Stimulated activated CD4-positive, alpha-beta T cell treated with anti-CD3 and anti-CD28 coated beads, TNF-alpha, amount 100 ng/mL, for 4 hours (primary cell): ENCODE data around the gene SLC5A3.

ENCODE experiments used
- DNase-seq, 3 experiments: peaks; one replicate each; pipeline ENCODE4 v3.0.0-alpha.2; 2020; ENCODE audit warnings: low read depth in 3 of 3

The SLC5A3 gene

GRCh38 chr21:34100337-34100736 lies 27.0 kb downstream of the SLC5A3 start:
- no peak for DNase-seq

- DNase-seq, result no peak
Observed at GRCh38 chr21:34100790-34101189, 27.4 kb downstream of the SLC5A3 start.

DNA sequence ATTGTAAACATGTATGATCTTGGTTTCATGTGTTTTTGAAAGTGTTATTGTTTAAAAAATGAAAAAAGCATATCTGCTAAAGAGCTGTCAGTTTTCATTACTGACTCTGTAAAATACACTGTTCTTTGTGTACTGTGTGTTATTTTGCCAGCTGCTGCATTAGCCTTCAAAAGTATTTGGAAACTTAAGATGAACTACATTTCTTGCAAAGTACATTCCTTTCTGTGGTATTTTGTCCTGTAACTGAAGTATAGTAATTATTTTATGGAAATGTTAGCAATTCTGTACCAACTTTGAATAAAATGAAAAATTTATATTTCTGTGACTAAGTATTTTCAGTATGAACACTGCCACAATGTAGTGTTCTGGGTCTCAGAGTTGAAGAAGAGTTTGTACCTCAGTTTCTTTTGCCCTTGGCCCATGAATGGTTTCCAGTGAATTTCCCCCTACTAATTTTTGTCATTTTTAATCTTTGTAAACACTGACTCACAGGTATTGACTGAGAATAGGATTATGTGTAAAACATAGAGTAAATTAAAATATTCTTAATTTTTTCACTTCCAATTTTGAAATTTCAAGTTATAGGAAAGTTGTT lies 32.7 kb downstream of the SLC5A3 start:
- DNase-seq, result no peak

DNA sequence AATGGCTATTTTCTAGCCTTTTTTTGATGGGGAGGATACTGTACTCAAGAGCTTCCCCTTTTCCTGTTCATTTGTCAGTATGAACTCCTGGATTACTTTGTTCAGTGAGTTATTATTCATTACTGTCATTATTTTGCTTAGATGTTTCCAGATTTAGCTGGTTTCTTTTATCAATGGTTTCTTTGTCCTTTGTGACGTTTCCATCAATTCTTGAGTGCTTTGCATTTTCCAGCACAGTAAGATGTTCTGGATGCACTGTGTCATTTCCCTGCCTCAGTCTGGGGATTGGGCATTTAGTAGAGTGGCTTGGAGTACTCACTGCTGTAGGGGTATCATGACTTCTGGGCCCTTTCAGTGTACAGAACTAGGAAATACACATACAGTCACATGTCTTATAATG lies 34.2 kb downstream of the SLC5A3 start:
- DNase-seq, result no peak

DNA sequence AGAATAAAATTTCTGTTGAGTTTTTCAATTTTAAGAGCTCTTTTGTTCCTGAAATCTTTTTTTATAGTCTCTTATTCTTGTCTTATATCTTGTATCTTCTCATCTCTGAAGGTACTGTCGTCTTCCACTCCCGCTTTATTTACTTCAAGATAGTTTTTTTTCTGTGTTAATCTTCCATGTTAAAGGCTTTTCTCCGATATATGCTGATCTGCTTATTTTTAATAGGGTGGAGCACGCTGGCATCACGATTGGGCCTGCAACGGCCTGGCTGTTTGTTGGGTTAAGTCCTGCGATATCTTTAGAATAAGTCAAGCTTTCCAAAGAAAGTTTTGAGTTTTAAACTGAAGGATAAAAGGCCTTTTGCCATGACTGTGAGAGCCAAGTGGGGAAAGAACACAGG lies 35.7 kb downstream of the SLC5A3 start:
- DNase-seq, result no peak

DNA sequence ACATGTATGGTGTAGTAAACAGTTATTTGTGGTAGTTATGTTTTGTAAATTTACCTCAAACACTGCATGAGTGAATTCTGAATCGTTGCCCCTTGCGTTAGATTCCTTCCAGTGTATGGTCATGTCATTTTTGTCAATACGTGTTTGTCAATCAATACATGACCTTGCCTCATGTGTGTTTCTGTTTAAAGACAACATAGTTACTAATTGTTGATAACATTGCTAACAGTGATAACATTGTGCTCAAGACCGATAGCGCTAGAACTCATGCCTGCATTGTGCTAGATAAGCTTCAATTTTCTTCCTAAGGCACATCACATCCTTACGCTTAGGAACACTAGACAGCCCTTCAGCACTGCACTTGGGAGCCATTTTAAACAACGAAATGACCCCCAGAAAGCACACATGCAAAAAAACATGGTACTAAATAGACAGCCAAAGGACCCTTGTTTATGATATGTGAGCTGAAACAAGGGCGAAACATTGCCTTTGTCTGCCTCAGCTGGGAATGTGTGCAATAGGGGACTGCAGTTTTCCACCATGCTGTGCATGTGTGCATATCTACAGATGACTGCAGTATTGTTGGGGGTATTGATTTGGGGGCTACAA lies 37.3 kb downstream of the SLC5A3 start:
- no peak for DNase-seq

- DNase-seq, result no peak
Observed at GRCh38 chr21:34112316-34113033, 39.1 kb downstream of the SLC5A3 start.

- DNase-seq, result no peak
Observed at GRCh38 chr21:34113842-34114241, 40.5 kb downstream of the SLC5A3 start.

- no peak for DNase-seq
Observed at GRCh38 chr21:34115160-34115559, 41.8 kb downstream of the SLC5A3 start.

- DNase-seq, result no peak
Observed at GRCh38 chr21:34116569-34116968, 43.2 kb downstream of the SLC5A3 start.

DNA sequence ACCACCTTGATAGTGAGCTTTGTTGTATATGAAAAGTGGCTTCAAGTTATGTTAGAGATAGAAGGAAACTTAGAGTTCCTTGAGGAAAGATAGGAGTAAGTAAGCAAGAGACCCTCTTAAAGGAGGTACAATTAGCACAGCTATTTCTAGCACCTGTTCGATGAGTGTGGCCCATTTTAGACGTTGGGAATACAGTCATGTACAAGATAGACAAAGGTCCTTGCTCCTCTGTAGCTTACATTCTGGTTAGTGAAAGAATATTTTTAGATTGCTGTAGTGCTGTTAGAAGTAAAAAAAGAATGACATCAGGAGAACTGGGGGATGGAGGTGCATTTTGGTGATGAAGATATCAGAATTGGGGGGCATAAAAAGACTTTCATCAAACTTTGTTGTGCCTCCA lies 47.5 kb downstream of the SLC5A3 start:
- DNase-seq, result no peak

DNA sequence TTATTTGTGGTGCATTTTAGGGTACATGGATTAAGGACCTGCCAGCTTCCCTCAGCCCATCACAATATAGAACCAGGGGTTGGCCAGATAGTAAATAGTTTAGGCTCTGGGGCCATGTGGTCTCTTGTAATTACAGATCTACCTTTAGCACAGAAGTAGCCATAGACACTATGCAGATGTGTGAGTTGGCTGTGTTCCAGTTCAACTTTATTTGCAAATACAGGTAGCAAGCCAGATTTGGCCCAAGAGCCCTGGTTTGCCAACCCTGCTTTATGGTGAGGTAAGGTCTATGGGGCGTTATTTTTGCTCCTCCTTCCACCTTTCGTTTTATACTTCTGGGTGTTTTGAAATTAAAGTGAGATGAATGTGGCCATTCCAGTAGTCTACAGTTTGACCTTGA lies 48.7 kb downstream of the SLC5A3 start:
- DNase-seq, result no peak
